CD4-positive, CD25-positive, alpha-beta regulatory T cell (primary cell): Measurements from ENCODE around the gene TCAF1. TPM values are rescaled to one million over a fixed set of nuclear protein-coding genes. Genes with fewer than 3 reads are reported as not detected.

Experiments
- ATAC-seq, 2 donors: fragments of 150-1000 bp; cut with Tn5 transposase; one replicate each; pipeline ENCODE4 v1.10.0; 2021; ENCODE audit warnings: low read depth in 2 of 2, moderate number of reproducible peaks in 2 of 2, moderate library complexity in 1 of 2
- DNase-seq, 3 donors: peaks; one replicate each; pipeline versions ENCODE4 v3.0.0 to v3.0.0-alpha.2; 2012 to 2022; ENCODE audit warnings: mixed read lengths in 1 of 3
- H3K27ac ChIP-seq: one replicate; pipeline ENCODE4 v1.7.0; 2013; ENCODE audit warnings: mild to moderate bottlenecking, low read length; ENCODE audit not compliant: insufficient read depth, poor library complexity, severe bottlenecking
- H3K27me3 ChIP-seq: one replicate; pipeline ENCODE4 v1.7.0; 2013; ENCODE audit warnings: low read length; ENCODE audit not compliant: control insufficient read depth, insufficient read depth
- H3K36me3 ChIP-seq: one replicate; pipeline ENCODE4 v1.7.0; 2013; ENCODE audit warnings: mild to moderate bottlenecking, low read length, moderate library complexity; ENCODE audit not compliant: control insufficient read depth, insufficient read depth
- H3K4me1 ChIP-seq: 2 replicates; pipeline ENCODE4 v1.7.0; 2013; ENCODE audit warnings: mild to moderate bottlenecking, low read length; ENCODE audit not compliant: insufficient read depth, control insufficient read depth, poor library complexity, severe bottlenecking
- H3K4me3 ChIP-seq: one replicate; pipeline ENCODE4 v1.7.0; 2013; ENCODE audit warnings: low read depth, mild to moderate bottlenecking, low read length, moderate library complexity
- H3K9me3 ChIP-seq, 2 experiments: 1 replicate in 1 of 2; 2 replicates in 1 of 2; pipeline ENCODE4 v1.7.0; 2013; ENCODE audit warnings: low read length in 2 of 2, mild to moderate bottlenecking in 1 of 2, moderate library complexity in 1 of 2; ENCODE audit not compliant: control insufficient read depth in 2 of 2
- H3K27ac Mint-ChIP-seq, 3 donors: one replicate each; pipeline ENCODE4 v1.8.0; 2020 to 2022; ENCODE audit warnings: mild to moderate bottlenecking in 3 of 3, mixed read lengths in 3 of 3, moderate library complexity in 2 of 3
- H3K27me3 Mint-ChIP-seq: one replicate; pipeline ENCODE4 v1.8.0; 2022; ENCODE audit warnings: mild to moderate bottlenecking, mixed read lengths
- H3K36me3 Mint-ChIP-seq: one replicate; pipeline ENCODE4 v1.8.0; 2020; ENCODE audit warnings: mixed read lengths
- H3K4me1 Mint-ChIP-seq, 4 donors: one replicate each; pipeline ENCODE4 v1.8.0; 2020 to 2022; ENCODE audit warnings: mixed read lengths in 4 of 4, mild to moderate bottlenecking in 1 of 4
- H3K4me3 Mint-ChIP-seq, 4 donors: one replicate each; pipeline ENCODE4 v1.8.0; 2020 to 2022; ENCODE audit warnings: mild to moderate bottlenecking in 4 of 4, mixed read lengths in 4 of 4, moderate library complexity in 3 of 4
- H3K9me3 Mint-ChIP-seq, 7 donors: one replicate each; pipeline ENCODE4 v1.8.0; 2020 to 2022; ENCODE audit warnings: mixed read lengths in 7 of 7, mild to moderate bottlenecking in 3 of 7, moderate library complexity in 2 of 7
- polyA plus RNA-seq, 4 donors: library from polyadenylated mRNA; unstranded; fragments of 300-500 nt; fragmentation: Illumina TruSeq; gene quantifications; one replicate each; pipeline ENCODE4 v1.2.3, GENCODE V29; 2021
- total RNA-seq: library from RNA; stranded (reverse); gene quantifications from one replicate; pipeline ENCODE4 v1.2.3, GENCODE V29; 2022

Gene TCAF1
- total and polyA plus RNA-seq, 5 donors from 2014 or later, result 5.6 to 13.0 (median 9.6) TPM

GRCh38 chr7:143910473-143911248 is 8.7 kb upstream of the TCAF1 start:
- DNase-seq (no peak), ATAC-seq (no peak)
- Mint-ChIP-seq H3K9me3 (no peaks in the 10 kb centered on the region), H3K4me3 (no peak overlapping the region), H3K27ac (peak overlapping the region in 1 of 3 donors; percentile 27), H3K27me3 (peaks cover 35% of the 10 kb centered on the region), H3K36me3 (no peaks in the 10 kb centered on the region), H3K4me1 (no peaks in the 10 kb centered on the region)
- Histone ChIP-seq H3K9me3 (no peaks in the 10 kb centered on the region), H3K27ac (no peak overlapping the region), H3K4me1 (no peaks in the 10 kb centered on the region), H3K36me3 (no peaks in the 10 kb centered on the region), H3K4me3 (no peak overlapping the region), H3K27me3 (peaks cover 7% of the 10 kb centered on the region)

GRCh38 chr7:143909863-143910262 is 7.9 kb upstream of the TCAF1 start:
- Histone ChIP-seq H3K4me3 (no peak overlapping the region), H3K36me3 (no peaks in the 10 kb centered on the region), H3K27ac (no peak overlapping the region), H3K27me3 (peaks cover 7% of the 10 kb centered on the region), H3K9me3 (no peaks in the 10 kb centered on the region), H3K4me1 (no peaks in the 10 kb centered on the region)
- no peak for DNase-seq
- no peaks in the 10 kb centered on the region for H3K36me3 Mint-ChIP-seq
- no peaks in the 10 kb centered on the region for H3K9me3 Mint-ChIP-seq
- no peaks in the 10 kb centered on the region for H3K4me1 Mint-ChIP-seq
- ATAC-seq, result no peak
- no peak overlapping the region for H3K27ac Mint-ChIP-seq
- H3K4me3 Mint-ChIP-seq, result no peak overlapping the region
- H3K27me3 Mint-ChIP-seq, result peaks cover 27% of the 10 kb centered on the region

- no peaks in the 10 kb centered on the region for H3K9me3 ChIP-seq
- no peak overlapping the region for H3K27ac Mint-ChIP-seq
- ATAC-seq, result no peak
- peaks cover 0 to 4% (median 0%) of the 10 kb centered on the region in 4 donors for H3K4me1 Mint-ChIP-seq
- no peak overlapping the region for H3K4me3 ChIP-seq
- H3K9me3 Mint-ChIP-seq, result peaks cover 0 to 2% (median 0%) of the 10 kb centered on the region in 7 donors
- no peak overlapping the region for H3K4me3 Mint-ChIP-seq
- no peak for DNase-seq
- peaks cover 7% of the 10 kb centered on the region for H3K27me3 ChIP-seq
- no peaks in the 10 kb centered on the region for H3K36me3 Mint-ChIP-seq
- no peaks in the 10 kb centered on the region for H3K4me1 ChIP-seq
- H3K27ac ChIP-seq, result no peak overlapping the region
- H3K27me3 Mint-ChIP-seq, result peaks cover 16% of the 10 kb centered on the region
- no peaks in the 10 kb centered on the region for H3K36me3 ChIP-seq
Observed at GRCh38 chr7:143908120-143908519, 6.1 kb upstream of the TCAF1 start.

GRCh38 chr7:143906895-143907294 is 4.9 kb upstream of the TCAF1 start:
- Mint-ChIP-seq H3K36me3 (no peaks in the 10 kb centered on the region), H3K27me3 (peaks cover 8% of the 10 kb centered on the region), H3K27ac (no peak overlapping the region), H3K4me3 (no peak overlapping the region), H3K9me3 (peaks cover 0 to 2% (median 0%) of the 10 kb centered on the region in 7 donors), H3K4me1 (peaks cover 0 to 13% (median under 1%) of the 10 kb centered on the region in 4 donors)
- Histone ChIP-seq H3K27me3 (peaks cover 4% of the 10 kb centered on the region), H3K4me1 (no peaks in the 10 kb centered on the region), H3K4me3 (no peak overlapping the region), H3K27ac (no peak overlapping the region), H3K36me3 (no peaks in the 10 kb centered on the region), H3K9me3 (no peaks in the 10 kb centered on the region)
- ATAC-seq, result no peak
- DNase-seq, result no peak

GRCh38 chr7:143906151-143906550 is 4.2 kb upstream of the TCAF1 start:
- H3K27ac Mint-ChIP-seq, result no peak overlapping the region
- H3K27me3 Mint-ChIP-seq, result peaks cover 2% of the 10 kb centered on the region

GRCh38 chr7:143905509-143905908 is 3.5 kb upstream of the TCAF1 start:
- no peaks in the 10 kb centered on the region for H3K9me3 ChIP-seq
- H3K27ac Mint-ChIP-seq, result peak overlapping the region in 1 of 3 donors; percentile 6
- H3K4me1 ChIP-seq, result peaks cover 11% of the 10 kb centered on the region
- peaks cover 0 to 2% (median 0%) of the 10 kb centered on the region in 7 donors for H3K9me3 Mint-ChIP-seq
- ATAC-seq (no peak), DNase-seq (no peak)
- no peak overlapping the region for H3K27ac ChIP-seq
- H3K4me3 Mint-ChIP-seq, result no peak overlapping the region
- H3K4me3 ChIP-seq, result no peak overlapping the region
- no peaks in the 10 kb centered on the region for H3K36me3 Mint-ChIP-seq
- H3K4me1 Mint-ChIP-seq, result peaks cover 5 to 25% (median 9%) of the 10 kb centered on the region in 4 donors
- no peaks in the 10 kb centered on the region for H3K36me3 ChIP-seq
- H3K27me3 Mint-ChIP-seq, result no peaks in the 10 kb centered on the region
- peaks cover 3% of the 10 kb centered on the region for H3K27me3 ChIP-seq

More at GRCh38 chr7:143906151-143906550, 4.2 kb upstream of the TCAF1 start:
- no peak for ATAC-seq
- H3K27ac ChIP-seq, result no peak overlapping the region
- DNase-seq, result no peak
- peaks cover 4% of the 10 kb centered on the region for H3K27me3 ChIP-seq
- H3K4me3 ChIP-seq, result no peak overlapping the region
- H3K36me3 Mint-ChIP-seq, result no peaks in the 10 kb centered on the region
- no peaks in the 10 kb centered on the region for H3K9me3 ChIP-seq
- peaks cover 0 to 2% (median 0%) of the 10 kb centered on the region in 7 donors for H3K9me3 Mint-ChIP-seq
- H3K4me1 Mint-ChIP-seq, result peaks cover 0 to 19% (median 4%) of the 10 kb centered on the region in 4 donors
- peaks cover 7% of the 10 kb centered on the region for H3K4me1 ChIP-seq
- H3K4me3 Mint-ChIP-seq, result no peak overlapping the region
- no peaks in the 10 kb centered on the region for H3K36me3 ChIP-seq

GRCh38 chr7:143902332-143902899 is 440 bp upstream of the TCAF1 start:
- Histone ChIP-seq H3K27ac (peak overlapping the region; percentile 76), H3K36me3 (no peaks in the 10 kb centered on the region), H3K27me3 (no peaks in the 10 kb centered on the region), H3K4me1 (peaks cover 16% of the 10 kb centered on the region), H3K4me3 (peak overlapping the region; percentile 78), H3K9me3 (no peaks in the 10 kb centered on the region)
- peaks cover 0 to 2% (median 0%) of the 10 kb centered on the region in 7 donors for H3K9me3 Mint-ChIP-seq
- H3K36me3 Mint-ChIP-seq, result no peaks in the 10 kb centered on the region
- H3K4me3 Mint-ChIP-seq, result peak overlapping the region; percentile 91 to 97 (median 95)
- peak overlapping the region; percentile 43 to 95 (median 88) for H3K27ac Mint-ChIP-seq
- DNase-seq (no peak), ATAC-seq (no peak)
- H3K27me3 Mint-ChIP-seq, result no peaks in the 10 kb centered on the region
- peaks cover 18 to 42% (median 25%) of the 10 kb centered on the region in 4 donors for H3K4me1 Mint-ChIP-seq
